ENCODE measurements around the gene NTM.

DNA sequence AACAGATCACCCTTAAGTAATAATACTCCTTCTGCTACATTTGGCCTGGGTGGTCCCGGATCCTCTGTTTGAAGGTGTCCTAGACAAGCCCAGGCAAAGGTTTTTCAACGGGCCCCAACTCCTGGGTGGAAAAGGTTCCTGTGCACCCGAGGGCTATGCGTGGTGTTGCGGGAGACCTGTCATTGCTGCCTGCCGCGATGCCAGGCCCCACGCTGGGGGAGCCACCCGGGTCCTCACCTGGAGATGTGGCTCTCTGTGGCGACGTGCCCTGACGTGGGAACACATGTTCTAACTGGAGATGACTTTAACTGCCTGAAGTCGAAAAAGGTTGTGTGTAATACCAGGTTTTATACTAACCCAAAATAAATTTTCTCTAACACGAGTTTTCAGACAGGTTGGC is 467.1 kb downstream of the NTM start:
- TF ChIP-seq, protein P1, sequence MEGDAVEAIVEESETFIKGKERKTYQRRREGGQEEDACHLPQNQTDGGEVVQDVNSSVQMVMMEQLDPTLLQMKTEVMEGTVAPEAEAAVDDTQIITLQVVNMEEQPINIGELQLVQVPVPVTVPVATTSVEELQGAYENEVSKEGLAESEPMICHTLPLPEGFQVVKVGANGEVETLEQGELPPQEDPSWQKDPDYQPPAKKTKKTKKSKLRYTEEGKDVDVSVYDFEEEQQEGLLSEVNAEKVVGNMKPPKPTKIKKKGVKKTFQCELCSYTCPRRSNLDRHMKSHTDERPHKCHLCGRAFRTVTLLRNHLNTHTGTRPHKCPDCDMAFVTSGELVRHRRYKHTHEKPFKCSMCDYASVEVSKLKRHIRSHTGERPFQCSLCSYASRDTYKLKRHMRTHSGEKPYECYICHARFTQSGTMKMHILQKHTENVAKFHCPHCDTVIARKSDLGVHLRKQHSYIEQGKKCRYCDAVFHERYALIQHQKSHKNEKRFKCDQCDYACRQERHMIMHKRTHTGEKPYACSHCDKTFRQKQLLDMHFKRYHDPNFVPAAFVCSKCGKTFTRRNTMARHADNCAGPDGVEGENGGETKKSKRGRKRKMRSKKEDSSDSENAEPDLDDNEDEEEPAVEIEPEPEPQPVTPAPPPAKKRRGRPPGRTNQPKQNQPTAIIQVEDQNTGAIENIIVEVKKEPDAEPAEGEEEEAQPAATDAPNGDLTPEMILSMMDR (optimal IDR thresholded peaks at IDR 0.05 in 1 of 3, IDR thresholded peaks at IDR 0.05 in 1 of 3, conservative IDR thresholded peaks at IDR 0.05 in 1 of 3; ENCODE audit: extremely low read depth in 1 of 3, insufficient read depth in 2 of 3, low read length in 3 of 3), result no peak
- no peak for TF ChIP-seq EZH2 (IDR thresholded peaks at IDR 0.05; ENCODE audit: low read length)
